ENCODE results near the gene LPCAT1. TPM values are rescaled to one million over a fixed set of nuclear protein-coding genes. Genes with fewer than 3 reads are reported as not detected.

LPCAT1 gene
- total and polyA plus RNA-seq, 2 donors (not counting 3 experiments of a cell fraction or from before 2014, with no cell fraction given) = 28.9 to 57.2 TPM

- POLR2A ChIA-PET = no interaction called here
- Histone ChIP-seq H3K9me1 (replicated peaks; ENCODE audit: control insufficient read depth, extremely low read depth, insufficient read depth, low read length) (no peaks in the 10 kb centered on the region), H3K4me3 (replicated peaks in 1 of 3; ENCODE audit: insufficient read depth in 1 of 3, low read depth in 1 of 3, low read length in 3 of 3) (no peak overlapping the region), H3K9ac (replicated peaks; ENCODE audit: extremely low read depth, insufficient read depth, low read length) (no peak overlapping the region), H3K36me3 (ENCODE audit: control insufficient read depth in 2 of 2, extremely low read depth in 1 of 2, insufficient read depth in 2 of 2, low read length in 2 of 2) (peaks cover 4 to 19% of the 10 kb centered on the region in 2 experiments), H2AFZ (ENCODE audit: low read depth, low read length) (no peak overlapping the region), H3K9me3 (replicated peaks; ENCODE audit: control insufficient read depth, insufficient read depth, low read length) (no peaks in the 10 kb centered on the region), H3K79me2 (ENCODE audit: control insufficient read depth, insufficient read depth, low read length) (no peaks in the 10 kb centered on the region), H3K27me3 (ENCODE audit: control insufficient read depth in 2 of 2, insufficient read depth in 2 of 2, low read length in 2 of 2) (no peaks in the 10 kb centered on the region), H4K20me1 (replicated peaks; ENCODE audit: control insufficient read depth, extremely low read depth, insufficient read depth, low read length) (no peaks in the 10 kb centered on the region), H3K4me2 (ENCODE audit: insufficient read depth, low read length) (no peak overlapping the region), H3K4me1 (ENCODE audit: control insufficient read depth, extremely low read depth, insufficient read depth, low read length) (no peaks in the 10 kb centered on the region), H3K27ac (ENCODE audit: insufficient read depth, low read depth, low read length) (no peak overlapping the region)
- FAIRE-seq (no peak), DNase-seq (ENCODE audit: low read depth, low spot score) (peak; percentile 27)
- intact Hi-C loops (cut with micrococcal nuclease) (loop anchor here (1.0 kb wide), 2 partner anchors 162 to 166 kb away; no protein-coding TSS in a partner anchor), dilution Hi-C loops (cut with MboI; ENCODE audit: extremely low pct_ligation_motif_present, low sequenced_read_pairs) (no loop called here)
- TF ChIP-seq POLR2AphosphoS5 (IDR thresholded peaks at IDR 0.05; ENCODE audit: insufficient read depth, low read depth, low read length) = no peak
- peak; percentile 70 to 77 for TF ChIP-seq CTCF (IDR thresholded peaks at IDR 0.05; ENCODE audit: extremely low read depth in 1 of 2, insufficient read depth in 1 of 2, low read depth in 1 of 2, low read length in 2 of 2)
- no TSS peak for BruUV-seq (replicated peaks)
- CTCF ChIA-PET = interaction anchor here (0.6 to 1.9 kb wide), 14 partner anchors 9 to 165 kb away, joined by 3 to 10 read pairs (median 3); no protein-coding TSS in a partner anchor
Observed at GRCh38 chr5:1479581-1480188, 44.1 kb downstream of the LPCAT1 start.

DNA sequence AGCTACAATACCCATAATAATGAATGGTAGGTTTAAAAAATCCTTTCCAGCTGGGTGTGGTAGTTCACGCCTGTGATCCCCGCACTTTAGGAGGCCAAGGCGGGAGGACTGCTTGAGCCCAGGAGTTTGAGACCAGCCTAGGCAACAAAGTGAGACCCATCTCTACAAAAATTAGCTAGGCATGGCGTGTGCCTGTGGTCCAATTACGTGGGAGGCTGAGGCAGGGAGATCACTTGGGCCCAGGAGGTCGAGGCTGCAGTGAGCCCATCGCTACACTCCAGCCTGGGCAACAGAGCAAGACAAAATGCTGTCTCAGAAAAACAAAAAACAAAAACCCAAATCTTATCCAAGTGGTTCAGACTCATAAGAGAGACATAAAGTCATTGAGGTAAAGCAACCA is 44.7 kb downstream of the LPCAT1 start:
- FAIRE-seq (no peak), DNase-seq (ENCODE audit: low read depth, low spot score) (no peak)
- Histone ChIP-seq H3K27ac (ENCODE audit: insufficient read depth, low read depth, low read length) (no peak overlapping the region), H3K9ac (replicated peaks; ENCODE audit: extremely low read depth, insufficient read depth, low read length) (no peak overlapping the region), H4K20me1 (replicated peaks; ENCODE audit: control insufficient read depth, extremely low read depth, insufficient read depth, low read length) (no peaks in the 10 kb centered on the region), H3K36me3 (ENCODE audit: control insufficient read depth in 2 of 2, extremely low read depth in 1 of 2, insufficient read depth in 2 of 2, low read length in 2 of 2) (peaks cover 4 to 17% of the 10 kb centered on the region in 2 experiments), H3K9me3 (replicated peaks; ENCODE audit: control insufficient read depth, insufficient read depth, low read length) (no peaks in the 10 kb centered on the region), H2AFZ (ENCODE audit: low read depth, low read length) (no peak overlapping the region), H3K9me1 (replicated peaks; ENCODE audit: control insufficient read depth, extremely low read depth, insufficient read depth, low read length) (no peaks in the 10 kb centered on the region), H3K79me2 (ENCODE audit: control insufficient read depth, insufficient read depth, low read length) (no peaks in the 10 kb centered on the region), H3K27me3 (ENCODE audit: control insufficient read depth in 2 of 2, insufficient read depth in 2 of 2, low read length in 2 of 2) (no peaks in the 10 kb centered on the region), H3K4me1 (ENCODE audit: control insufficient read depth, extremely low read depth, insufficient read depth, low read length) (no peaks in the 10 kb centered on the region), H3K4me3 (replicated peaks in 1 of 3; ENCODE audit: insufficient read depth in 1 of 3, low read depth in 1 of 3, low read length in 3 of 3) (no peak overlapping the region), H3K4me2 (ENCODE audit: insufficient read depth, low read length) (no peak overlapping the region)
- intact Hi-C loops (cut with micrococcal nuclease) = loop anchor here (1.0 kb wide), 2 partner anchors 162 to 166 kb away; no protein-coding TSS in a partner anchor
- TF ChIP-seq MYC (IDR thresholded peaks at IDR 0.05; ENCODE audit: low read depth, low read length) (no peak), FOS (IDR thresholded peaks at IDR 0.05; ENCODE audit: borderline replicate concordance, insufficient read depth, low read length) (no peak), EZH2 (IDR thresholded peaks at IDR 0.05; ENCODE audit: borderline replicate concordance, low read depth, low read length, severe bottlenecking) (no peak), JUN (IDR thresholded peaks at IDR 0.05; ENCODE audit: borderline replicate concordance, insufficient read depth, insufficient read length, low read depth) (no peak), GATA2 (IDR thresholded peaks at IDR 0.05; ENCODE audit: insufficient read depth, insufficient read length, low read depth, low read length) (no peak), MAX (IDR thresholded peaks at IDR 0.05; ENCODE audit: insufficient read depth, insufficient read length) (no peak), POLR2A (IDR thresholded peaks at IDR 0.05; ENCODE audit: low read depth, low read length) (no peak), POLR2AphosphoS5 (IDR thresholded peaks at IDR 0.05; ENCODE audit: insufficient read depth, low read depth, low read length) (no peak), CTCF (IDR thresholded peaks at IDR 0.05; ENCODE audit: extremely low read depth in 1 of 2, insufficient read depth in 1 of 2, low read depth in 1 of 2, low read length in 2 of 2) (no peak)
- CTCF ChIA-PET = interaction anchor here (1.2 to 1.9 kb wide), 4 partner anchors 13 to 166 kb away, joined by 3 to 7 read pairs (median 4); no protein-coding TSS in a partner anchor
- POLR2A ChIA-PET = no interaction called here
- dilution Hi-C loops (cut with MboI; ENCODE audit: extremely low pct_ligation_motif_present, low sequenced_read_pairs) = no loop called here
- BruUV-seq (replicated peaks) = no TSS peak
